Measurements from ENCODE around the gene CASTOR2.
"Not testable (repeated sequence)": the region's sequence is repeated elsewhere in the genome, so short reads cannot be mapped to it uniquely, and the experiment has no call there.

The CASTOR2 gene

DNA sequence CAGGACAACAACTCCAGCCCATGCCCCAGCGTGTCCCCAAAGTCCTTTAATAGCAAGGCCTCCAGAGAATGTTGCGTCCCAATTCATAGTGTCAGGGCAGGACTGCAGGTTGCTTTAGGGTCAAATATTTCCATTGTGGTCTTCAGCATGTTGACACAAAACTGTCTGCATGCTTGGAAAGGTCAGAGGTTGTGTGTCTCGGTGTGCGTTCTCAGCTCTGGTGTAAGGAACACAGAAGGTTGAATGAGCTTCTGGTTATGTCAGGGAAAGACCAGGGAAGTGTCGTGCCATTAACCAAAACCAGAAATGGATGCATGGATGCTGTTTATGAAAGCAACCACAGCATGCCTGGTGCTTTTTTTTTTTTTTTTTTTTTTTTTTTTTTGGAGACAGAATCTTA lies 31.9 kb downstream of the CASTOR2 start:
- not testable (repeated sequence) for DNase-seq

DNA sequence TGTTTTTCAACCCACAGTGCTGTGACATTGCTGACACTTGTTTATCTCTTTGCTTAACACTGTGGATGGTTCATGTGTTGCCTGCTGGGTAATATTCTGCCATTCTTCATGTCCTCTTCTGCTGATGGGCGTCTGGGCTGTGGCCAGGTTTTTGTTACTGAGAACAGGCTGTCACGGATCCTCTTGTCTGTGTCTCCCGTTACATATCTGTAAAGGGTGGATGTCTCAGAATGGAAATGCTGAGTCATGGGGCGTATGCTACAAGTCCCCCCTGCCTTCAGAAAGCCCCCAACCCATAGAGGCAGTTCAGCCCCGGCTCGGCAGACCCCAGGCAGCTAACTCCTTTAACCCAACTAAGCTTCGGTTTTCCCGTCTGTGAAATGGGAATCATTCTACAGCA lies 33.3 kb downstream of the CASTOR2 start:
- DNase-seq = not testable (repeated sequence)

DNA sequence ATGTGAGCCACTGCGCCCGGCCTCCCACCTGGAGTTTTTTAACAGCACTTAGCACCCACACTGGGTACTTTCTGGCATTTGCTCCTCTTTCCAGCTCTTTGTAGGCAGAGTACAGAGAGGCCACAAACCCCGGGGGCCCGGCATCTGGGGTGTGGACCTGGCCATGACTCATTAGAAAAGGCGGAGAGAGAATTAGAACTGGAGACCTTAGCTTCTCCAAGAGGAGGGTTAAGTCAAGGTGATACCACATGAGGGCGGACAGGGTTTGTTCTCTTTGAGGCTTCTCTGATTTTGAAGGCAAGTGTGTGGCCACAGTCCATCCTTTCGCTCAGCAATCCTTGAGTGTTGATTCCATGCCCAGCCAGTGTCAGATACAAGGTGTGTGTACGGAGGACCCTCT lies 36.9 kb downstream of the CASTOR2 start:
- not testable (repeated sequence) for DNase-seq

DNA sequence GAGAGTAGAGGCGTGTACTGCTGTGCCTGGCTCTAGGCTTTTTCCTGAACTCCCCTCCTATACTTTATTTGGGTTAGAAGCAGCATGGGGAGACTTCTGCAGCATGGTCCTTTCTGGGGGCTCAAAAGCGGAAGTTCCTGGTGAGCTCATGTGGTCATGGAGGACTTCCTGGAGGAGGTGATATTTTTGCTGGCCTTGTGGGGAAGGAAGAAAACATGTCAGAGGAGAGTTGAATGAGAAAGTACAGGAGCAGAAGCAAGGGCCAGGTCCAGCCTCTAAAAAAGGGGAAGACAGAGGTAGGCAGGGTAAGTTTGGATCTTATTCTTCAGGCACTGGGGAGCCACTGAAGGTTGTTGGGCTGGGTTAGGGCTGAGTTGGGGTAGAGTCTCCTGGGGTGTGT lies 45.5 kb downstream of the CASTOR2 start:
- no peak for DNase-seq

DNA sequence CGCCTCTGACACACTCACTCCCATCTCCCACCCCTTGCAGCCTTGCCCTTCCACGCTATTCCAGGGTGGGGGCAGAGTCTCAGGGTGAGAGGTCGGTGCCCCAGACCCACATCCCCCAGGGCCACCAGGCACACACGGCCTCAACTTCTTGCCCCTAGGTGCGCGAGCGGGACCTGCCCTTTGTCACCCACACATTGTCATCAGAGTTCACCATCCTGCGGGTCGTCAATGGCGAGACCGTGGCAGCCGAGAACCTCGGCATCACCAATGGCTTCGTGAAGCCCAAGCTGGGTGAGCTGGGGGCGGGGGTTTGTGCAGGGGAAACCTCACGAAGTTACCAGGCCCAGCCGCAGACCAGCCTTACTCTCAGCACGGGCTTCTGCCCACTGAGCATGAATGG lies 53.3 kb downstream of the CASTOR2 start:
- no peak for DNase-seq

DNA sequence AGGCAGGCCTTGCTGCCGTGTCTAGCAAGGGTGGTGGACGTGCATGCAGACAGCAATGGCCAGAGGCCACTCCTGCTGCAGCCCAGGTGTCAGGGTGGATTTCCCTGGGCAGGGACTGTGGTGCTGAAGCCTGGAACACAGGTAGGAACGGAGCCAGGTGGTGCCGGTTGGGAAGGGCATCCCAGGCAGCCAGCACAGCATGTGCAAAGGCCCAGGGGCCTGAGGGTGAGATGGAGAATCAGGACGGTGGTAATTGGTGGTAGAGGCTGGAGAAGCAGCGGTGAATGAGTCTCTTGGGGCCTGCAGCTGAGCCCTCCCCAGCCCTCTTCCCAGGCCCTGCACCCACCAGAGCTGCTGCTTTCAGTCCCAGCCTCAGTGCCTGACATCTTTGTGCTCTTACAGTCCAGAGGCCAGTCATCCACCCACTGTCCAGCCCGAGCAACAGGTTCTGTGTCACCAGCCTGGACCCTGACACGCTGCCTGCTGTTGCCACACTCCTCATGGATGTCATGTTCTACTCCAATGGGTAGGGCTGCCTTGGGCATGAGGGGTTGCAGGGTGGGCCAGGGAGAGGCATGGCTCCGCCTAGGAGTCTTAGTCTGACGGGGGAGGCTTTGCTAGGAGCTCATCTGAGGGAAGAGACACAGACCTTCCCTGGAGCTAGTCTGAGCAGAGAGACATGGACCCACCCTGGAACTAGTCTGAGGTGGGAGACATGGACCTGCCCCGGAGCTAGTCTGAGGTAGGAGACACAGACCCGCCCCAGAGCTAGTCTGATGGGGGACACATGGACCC lies 54.3 kb downstream of the CASTOR2 start:
- no peak for DNase-seq

DNA sequence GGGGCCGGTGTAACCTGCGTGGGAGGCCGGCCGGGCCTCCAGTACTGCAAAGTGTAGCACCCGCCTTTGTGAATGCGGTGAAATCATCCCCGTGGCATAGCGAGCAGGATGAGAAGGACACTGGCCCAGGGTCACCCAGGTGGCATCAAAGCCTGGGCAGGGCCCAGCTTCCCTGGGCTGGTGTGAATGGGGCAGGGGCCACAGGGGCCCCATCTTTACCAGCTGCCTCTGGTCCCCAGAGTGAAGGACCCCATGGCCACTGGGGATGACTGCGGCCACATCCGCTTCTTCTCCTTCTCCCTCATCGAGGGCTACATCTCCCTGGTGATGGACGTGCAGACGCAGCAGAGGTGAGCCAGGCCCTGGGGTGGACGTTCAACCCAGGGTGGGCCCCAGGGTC lies 55.3 kb downstream of the CASTOR2 start:
- no peak for DNase-seq

DNA sequence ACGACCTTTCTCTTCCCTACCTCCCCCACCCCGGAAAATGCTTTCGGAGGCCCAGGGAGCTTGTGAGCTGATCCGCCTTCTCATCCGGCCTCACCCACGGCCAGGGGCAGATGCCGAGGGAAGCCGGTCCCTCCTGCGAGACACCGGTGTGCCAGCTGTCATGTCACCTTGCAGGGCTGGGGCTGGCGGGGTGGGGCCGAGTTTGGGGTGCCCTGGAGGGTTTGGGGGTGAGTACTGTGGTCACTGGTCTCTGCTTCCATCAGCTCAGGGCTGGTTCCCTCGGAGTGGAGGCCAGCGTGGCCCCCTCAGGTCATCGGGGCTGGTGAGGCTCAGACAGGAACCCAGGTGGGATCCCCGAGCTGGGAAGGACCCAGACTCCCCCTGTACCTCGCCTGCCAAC lies 60.4 kb downstream of the CASTOR2 start:
- DNase-seq = no peak

DNA sequence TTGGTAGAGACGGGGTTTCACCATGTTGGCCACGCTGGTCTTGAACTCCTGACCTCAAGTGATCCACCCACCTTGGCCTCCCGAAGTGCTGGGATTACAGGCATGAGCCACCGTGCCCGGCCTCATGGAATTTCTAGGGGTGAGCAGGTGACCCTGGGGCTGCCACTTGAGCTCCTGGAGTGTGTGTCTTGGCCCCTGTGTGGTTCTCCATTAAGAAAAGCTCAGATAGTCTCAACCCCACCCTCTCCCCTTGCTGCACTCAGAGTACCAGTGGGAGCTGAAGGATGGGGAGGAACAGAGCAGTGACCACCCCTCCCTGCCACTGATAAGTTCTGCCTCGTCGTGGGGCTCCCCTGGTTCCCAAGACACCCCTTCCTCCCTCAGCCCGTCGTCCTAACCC lies 63.8 kb downstream of the CASTOR2 start:
- no peak for DNase-seq

DNA sequence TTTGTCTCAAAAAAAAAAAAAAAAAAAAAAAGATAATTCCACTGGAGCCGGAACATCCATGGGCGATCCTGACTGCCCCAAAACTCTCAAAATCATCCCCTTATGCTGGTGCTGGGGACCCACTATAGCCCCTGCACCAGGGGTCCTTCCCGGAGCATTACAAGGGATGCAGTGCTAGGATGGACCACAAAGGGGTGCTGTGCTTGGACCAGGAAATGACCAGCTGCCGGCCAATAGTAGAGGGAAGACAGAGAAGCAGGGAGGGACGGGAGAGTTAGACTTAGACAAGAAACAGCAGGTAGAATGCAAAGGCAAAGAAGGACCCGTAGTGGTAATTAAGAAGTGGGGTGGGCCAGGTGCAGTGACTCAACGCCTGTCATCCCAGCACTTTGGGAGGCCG lies 68.6 kb downstream of the CASTOR2 start:
- no peak for DNase-seq

DNA sequence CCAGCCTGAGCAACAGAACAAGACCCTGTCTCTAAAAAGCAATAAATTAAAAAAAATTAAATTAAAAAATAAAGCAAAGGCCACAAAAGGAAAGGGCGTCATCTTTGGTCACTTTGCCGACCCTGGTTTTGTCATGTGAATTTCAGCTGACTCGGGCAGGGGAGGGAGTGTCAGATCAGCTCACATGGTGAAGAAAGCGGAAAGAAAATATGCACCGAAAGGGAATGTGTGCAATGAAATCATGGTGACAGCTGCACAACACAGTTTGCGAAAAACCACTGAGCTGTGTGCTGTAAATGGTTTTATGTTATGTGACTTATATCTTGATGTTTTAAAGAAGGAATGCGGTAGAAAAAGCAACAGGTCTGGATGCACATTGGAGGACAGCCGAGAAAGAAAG lies 69.3 kb downstream of the CASTOR2 start:
- no peak for DNase-seq

DNA sequence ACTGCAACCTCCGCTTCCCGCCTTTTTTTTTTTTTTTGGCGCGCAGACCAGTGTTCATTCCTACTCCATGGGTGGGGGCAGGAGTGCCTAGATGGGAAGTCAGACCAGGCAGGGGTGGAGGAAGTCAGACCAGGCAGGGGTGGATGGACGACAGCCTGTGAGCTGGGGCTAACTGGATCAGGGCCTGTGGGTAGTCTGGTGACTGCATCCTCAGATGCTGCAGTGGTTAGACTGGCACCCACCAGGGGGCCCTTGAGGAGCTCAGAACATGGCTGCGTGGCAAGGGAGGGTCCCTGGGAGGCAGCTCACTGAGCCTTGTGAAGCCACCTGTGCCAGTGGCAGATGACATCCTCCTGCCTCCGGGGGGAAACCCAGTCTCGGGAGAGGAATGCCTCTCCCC lies 74.0 kb downstream of the CASTOR2 start:
- DNase-seq = no peak

DNA sequence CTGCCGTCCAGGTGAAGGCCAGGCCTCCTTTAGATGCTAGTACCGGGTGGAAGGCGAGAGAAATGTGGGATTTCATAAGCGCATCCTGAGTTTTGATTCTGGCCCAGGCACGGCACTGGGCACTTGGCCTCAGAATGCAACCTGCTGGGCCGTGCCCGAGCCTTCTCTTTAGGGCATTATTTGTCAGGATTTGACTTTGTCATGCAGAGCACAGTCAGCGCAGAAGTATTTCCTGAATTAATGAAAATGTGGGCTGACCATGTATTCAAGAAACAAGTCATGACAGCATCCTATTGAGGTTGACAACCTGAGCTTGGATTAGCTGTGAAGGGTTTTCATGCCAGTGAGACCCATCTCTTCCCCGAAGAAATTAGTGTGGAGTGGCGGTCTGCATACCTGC lies 74.7 kb downstream of the CASTOR2 start:
- DNase-seq = no peak

DNA sequence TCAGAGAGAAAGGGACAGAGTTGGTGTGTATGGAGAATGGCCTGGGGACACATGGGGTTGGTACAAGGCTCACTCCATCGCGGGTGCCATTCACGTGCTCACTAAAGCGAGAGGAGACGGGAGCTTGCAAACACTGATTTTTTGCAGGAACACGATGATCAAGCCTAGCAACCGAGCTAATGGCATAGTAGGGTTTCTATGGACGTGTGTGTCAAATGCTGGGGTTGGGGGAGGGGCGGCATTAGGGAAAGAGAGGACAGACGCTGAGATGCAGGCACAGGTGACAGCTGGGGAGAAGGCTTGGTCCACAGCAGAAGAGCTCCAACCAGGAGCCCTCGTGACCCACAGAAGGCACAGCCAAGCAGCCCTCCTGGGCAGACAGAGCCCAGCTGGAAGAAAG lies 75.2 kb downstream of the CASTOR2 start:
- DNase-seq = no peak

DNA sequence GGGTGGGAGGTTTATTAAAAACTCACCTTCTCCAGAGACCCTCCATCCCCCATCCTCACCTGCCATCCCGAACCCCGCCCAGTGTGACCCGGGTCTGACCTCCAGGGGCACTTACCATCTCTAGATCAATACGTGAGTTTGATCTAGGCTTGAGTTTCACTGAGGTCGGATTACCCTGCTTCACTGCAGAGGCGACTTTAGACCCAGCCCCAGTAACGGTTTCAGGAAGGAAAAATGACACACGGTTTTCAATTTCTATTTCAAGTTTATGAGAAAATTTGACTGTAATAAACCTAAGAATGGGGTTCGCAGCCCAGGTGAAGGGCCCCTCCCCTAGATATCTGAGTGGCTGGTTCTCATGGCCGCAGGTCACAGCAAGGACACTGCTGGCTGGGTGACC lies 76.0 kb downstream of the CASTOR2 start:
- DNase-seq = no peak

DNA sequence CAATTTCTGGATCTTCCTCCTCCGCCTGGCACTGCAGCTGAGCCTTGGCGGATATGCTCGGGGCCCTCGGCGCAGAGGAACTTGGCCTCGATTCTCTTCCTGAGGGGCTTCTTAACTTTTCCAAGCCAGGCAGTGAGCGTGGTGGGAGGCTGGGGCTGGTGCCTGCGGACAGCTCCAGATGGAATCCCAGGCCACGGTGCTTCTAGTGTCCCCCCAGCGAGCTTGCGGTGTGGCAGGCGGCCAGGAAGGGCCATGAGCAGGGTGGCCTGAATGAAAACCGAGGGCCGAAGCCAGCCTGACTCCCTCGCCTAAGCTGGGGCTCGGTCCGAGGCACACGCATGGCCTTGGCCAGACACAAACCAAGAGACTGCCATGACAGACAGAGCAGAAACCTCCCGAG lies 77.8 kb downstream of the CASTOR2 start:
- DNase-seq = no peak

DNA sequence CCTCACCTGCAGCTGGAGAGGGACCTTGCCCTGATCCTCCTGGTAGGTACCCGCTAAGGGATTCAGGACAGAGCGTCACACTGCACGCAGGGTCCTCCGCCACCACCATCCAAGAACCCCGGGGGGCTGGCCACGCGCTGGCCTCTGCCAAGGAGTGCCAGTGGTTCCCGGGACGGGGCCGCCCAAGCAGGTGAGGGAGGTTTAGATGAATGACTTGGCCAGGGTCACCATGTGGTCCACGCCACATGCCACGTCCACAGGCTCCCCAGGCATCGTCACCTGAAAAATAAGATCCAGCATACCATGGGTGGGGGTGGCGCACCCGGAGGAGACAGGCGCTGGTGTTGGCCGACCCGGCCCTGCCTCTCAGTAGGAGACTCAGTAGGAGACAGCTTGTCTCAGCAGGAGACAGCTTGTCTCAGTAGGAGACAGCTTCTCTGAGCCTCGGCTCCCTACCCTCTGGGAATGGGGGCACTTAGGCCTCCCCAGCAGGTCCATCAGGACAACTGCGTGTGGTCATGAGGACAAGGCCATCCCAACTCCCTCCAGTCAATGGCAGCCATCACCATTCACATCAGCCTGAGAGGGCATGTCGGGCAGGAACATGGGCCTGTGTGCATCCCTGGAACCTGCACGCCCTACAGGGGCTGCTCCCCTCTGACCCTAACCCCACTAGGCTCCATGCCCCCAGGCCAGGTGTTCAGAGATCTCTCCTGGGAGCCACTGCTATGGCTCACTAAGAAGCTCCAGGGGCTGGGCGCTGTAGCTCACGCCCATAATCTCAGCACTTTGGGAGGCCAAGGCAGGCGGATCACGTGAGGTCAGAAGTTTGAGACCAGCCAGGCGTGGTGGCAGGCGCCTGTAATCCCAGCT lies 78.6 kb downstream of the CASTOR2 start:
- no peak for DNase-seq

DNA sequence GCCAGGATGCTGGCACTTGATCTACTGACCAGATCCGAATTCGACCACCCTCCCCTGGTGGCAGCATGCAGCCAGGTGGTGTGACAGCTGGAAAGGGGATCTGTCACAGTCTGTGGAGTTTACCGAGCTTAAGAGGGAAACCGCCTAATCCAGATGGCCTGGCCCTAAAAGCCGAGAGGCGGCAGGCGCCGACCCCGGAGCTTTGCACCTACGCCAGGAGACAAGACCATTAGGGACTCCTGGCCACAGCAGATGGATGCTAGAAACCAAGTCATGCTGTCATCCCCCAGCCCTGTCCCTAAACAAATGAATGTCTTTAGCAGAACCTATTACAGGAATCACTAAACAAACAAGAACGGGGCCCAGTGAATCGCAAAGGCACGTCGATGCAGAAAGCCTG lies 81.4 kb downstream of the CASTOR2 start:
- DNase-seq = no peak

DNA sequence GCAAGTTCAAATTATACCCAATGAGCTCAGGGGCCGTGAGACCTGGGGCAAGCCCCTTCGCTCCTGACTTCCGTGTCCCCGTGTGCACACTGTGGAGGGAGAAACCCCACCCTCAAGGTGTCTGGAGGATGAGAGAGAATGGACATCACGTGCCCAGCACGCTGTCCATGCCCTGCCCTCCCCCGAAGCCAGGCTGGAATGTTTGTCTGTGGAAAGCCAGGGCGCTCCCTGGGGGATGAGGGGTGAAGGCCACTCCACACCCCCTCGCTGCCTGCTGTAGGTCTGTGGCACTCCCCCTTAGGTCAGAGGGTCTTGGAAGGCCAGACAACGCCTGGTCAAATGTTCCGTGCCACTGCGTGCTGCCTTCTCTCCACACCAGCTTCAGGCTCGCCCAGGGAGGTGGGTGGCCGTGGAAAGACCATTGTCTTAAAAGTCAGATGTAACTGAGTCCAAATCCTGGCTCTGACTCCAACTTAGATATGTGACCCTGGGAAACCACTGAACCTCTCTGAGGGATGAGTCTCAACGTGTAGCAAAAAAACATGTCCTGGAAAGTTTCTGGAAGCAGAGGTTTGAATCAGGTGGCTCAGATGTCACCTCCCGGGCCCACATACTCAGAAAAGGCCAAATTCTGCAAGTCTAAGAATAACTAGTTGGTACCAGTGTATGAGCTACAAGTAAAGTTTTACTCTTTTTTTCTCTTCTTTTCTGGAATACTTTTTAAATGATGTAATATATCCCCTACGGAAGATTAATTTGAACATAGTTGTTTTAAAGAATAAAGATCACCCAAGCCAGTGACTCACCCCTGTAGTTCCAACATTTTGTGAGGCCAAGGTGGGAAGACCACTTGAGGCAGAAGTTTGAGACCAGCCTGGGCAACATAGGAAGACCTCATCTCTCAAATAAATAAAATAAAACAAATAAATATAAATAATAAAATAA lies 84.2 kb downstream of the CASTOR2 start:
- DNase-seq = no peak

DNA sequence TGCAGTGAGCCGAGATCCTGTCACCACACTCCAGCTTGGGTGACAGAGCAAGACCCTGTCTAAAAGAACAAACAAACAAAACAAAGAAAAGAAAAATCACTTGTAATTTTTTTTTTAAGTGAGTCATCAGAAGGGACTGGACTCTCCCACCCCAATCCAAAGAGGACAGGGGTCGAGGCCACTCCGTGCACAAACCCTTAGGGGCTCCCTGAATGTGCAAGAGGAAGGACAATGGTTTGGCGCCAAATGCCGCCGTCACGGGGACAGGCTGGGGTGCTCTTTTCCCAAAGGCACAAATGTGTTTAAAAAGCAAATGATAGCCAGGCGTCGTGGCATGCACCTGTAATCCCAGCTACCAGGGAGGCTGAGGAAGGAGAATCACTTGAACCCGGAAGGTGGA lies 85.3 kb downstream of the CASTOR2 start:
- DNase-seq = no peak

DNA sequence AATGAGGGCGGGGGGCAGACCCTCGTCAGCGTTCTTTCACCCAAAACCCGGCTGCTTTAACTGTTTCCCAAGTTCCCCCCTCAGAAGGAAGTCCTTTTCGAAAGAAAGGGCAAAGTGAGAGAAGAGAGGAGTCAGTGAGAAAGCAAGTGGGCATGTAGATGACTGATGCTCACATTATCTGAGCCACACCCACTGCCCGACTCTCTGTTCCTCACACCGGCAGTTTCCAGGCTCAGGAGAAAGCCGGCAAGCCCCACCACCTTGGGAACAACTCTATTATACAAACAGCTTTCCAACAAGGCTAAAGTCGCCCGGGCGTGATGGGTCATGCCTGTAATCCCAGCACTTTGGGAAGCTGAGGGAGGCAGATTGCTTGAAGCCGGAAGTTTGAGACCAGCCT lies 86.0 kb downstream of the CASTOR2 start:
- no peak for DNase-seq

DNA sequence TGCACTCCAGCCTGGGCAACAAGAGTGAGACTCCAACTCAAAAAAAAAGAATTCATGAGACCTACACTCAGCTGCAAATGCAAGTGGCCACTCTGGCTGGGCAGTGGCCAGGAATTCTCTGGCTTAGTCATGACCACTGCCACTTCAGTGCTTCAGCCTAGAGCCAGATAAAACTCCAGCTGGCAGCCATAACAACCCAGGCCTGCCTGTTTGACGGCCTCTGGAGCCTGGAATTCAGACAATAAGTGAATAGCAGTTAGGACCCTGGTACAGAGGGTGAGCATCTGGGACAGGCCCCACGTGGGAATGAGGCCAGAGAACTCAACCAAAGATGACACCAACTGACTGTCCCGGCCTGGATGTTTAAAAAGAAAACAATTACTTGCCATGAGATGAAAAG lies 90.2 kb downstream of the CASTOR2 start:
- DNase-seq = no peak

DNA sequence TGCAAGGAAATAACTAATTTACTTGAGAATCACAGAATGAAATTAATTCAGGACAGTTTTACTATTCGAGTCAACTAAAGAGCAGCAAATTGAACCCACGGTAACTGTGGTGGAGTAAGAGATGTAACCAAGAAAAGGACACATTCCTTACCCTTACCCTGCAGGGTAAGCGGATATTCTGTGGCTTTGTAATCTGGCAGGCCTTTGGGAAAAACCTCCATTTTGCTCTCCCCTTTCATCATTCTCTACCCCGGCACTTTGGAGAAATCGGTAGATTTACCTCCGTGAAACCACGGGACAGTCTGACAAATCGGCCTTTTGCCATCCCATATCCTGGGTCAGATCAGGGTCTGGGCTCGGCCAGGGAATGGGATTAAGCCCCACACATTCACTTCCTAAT lies 90.7 kb downstream of the CASTOR2 start:
- no peak for DNase-seq

Data from NCI-H1092 treated with DMSO at 0.1 percent for 48 hours (cell line).